22Rv1 (cell line): Measurements from ENCODE around the gene GGTA1.

Experiments
- ZFX ChIP-seq: fragments of 450-650 bp; IDR thresholded peaks from 2 replicates; pipeline ENCODE4 v1.6.1; 2017; ENCODE audit warnings: antibody characterized with exemption, borderline replicate concordance
- TF ChIP-seq, protein P1 (sequence below): fragments of 450-650 bp; IDR thresholded peaks from 2 replicates; pipeline ENCODE4 v1.5.1; 2017; ENCODE audit warnings: mild to moderate bottlenecking

DNA sequence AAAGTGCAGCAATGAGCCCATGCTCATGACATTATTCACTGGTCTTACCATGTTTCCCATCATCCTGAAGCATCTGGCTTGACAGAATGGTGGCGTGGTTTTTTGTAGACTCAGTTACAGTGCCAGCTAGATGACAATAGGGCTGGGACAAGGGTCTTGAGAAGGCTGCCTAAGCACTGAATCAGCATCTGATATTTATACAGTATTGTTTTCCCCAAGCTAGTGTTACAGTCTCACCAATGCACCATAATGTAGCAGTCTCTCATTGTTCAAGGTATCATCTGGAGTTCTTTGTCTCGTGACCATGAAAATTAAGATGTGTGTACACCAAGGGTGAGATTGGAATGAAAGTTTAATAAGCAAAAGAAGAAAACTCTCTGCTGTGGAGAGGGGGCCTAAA, 19.0 kb upstream of the GGTA1 start:
- TF ChIP-seq, protein P1, sequence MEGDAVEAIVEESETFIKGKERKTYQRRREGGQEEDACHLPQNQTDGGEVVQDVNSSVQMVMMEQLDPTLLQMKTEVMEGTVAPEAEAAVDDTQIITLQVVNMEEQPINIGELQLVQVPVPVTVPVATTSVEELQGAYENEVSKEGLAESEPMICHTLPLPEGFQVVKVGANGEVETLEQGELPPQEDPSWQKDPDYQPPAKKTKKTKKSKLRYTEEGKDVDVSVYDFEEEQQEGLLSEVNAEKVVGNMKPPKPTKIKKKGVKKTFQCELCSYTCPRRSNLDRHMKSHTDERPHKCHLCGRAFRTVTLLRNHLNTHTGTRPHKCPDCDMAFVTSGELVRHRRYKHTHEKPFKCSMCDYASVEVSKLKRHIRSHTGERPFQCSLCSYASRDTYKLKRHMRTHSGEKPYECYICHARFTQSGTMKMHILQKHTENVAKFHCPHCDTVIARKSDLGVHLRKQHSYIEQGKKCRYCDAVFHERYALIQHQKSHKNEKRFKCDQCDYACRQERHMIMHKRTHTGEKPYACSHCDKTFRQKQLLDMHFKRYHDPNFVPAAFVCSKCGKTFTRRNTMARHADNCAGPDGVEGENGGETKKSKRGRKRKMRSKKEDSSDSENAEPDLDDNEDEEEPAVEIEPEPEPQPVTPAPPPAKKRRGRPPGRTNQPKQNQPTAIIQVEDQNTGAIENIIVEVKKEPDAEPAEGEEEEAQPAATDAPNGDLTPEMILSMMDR = no peak
- no peak for TF ChIP-seq ZFX
